ENCODE data around the gene FOSL2. TPM values are rescaled to one million over a fixed set of nuclear protein-coding genes. Genes with fewer than 3 reads are reported as not detected.

Gene FOSL2
- total RNA-seq, 1 experiment from 2014 or later = 50.9 TPM

DNA sequence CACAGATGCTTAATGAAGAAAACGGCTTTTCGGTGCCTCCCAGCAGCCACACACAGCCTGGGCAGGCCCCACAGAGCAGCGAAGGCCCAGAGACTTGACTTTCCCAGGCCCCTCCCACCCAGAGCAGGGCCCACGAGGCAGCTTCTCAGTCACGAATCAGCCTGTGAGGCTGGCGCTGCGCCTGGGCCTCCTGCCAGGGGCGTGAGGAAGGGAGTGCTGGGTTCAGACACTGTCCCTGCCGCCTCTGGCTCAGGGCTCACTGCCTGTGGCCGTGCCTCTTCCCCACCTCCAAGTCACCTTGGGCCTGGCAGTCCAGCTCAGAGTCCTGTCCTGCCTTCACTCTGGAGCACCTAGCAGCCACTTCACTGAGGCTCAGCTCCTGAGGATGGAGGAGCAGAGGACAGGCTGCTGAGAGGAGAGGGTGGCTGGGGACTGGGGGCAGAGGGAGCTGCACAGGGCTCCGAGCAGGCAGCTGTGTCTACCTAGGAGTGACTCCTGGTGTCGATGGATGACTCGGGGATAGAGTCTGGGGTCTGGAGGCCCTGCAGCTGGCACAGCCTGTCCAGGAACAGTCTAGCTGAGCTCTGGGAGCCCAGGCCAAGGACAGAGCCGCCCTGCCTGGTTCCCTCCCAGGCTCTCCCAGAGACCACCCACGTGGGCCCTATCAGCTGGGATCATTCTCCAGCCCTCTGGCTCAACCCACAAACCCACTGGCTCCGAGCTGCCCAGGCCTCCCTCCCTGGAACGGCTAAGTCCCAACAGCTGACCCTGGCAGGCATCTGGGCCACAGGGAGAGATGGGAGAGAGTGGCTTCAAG lies 36.4 kb upstream of the FOSL2 start:
- DNase-seq (ENCODE audit: extremely low read depth, low read depth) = no peak

- no peak for DNase-seq (ENCODE audit: extremely low read depth, low read depth)
Observed at GRCh38 chr2:28357055-28357454, 35.6 kb upstream of the FOSL2 start.

DNA sequence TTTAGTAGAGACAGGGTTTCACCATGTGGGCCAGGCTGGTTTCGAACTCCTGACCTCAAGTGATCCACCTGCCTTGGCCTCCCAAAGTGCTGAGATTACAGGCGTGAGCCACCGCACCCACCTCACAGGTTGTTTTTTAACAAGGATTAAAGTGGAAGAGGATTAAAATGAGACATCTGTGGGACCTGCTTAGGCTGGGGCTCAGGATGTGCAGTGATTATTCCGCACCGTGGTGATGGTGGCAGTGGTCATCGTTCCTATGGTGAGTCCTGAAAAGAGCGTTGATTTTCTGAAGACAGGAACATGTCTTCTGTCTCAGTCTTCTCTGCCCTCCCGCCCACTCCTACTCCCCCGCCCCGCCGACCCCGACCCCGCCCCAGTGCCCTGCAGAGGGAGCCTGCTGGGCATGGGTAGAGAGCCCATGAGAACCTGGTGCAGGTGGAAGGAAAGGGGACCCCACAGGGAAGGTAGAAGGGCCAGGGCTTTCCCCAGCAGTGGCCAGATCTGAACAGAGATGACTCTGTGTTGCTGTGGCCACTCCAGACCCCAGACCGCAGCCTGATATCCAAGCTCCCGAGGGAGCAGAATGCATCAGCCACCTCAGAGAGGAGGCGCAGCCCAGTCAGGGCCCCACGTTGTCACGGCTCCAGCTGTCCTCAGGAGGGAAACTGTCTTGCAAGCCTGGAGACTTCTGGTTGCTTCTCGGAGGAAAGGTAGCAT lies 34.5 kb upstream of the FOSL2 start:
- no peak for DNase-seq (ENCODE audit: extremely low read depth, low read depth)

GRCh38 chr2:28358668-28359201 lies 33.9 kb upstream of the FOSL2 start:
- DNase-seq (ENCODE audit: extremely low read depth, low read depth) = no peak

- no peak for DNase-seq (ENCODE audit: extremely low read depth, low read depth)
Observed at GRCh38 chr2:28359222-28360057, 33.2 kb upstream of the FOSL2 start.

GRCh38 chr2:28360058-28360717 lies 32.5 kb upstream of the FOSL2 start:
- DNase-seq (ENCODE audit: extremely low read depth, low read depth) = no peak

- no peak for DNase-seq (ENCODE audit: extremely low read depth, low read depth)
Observed at GRCh38 chr2:28360718-28361293, 31.9 kb upstream of the FOSL2 start.

DNA sequence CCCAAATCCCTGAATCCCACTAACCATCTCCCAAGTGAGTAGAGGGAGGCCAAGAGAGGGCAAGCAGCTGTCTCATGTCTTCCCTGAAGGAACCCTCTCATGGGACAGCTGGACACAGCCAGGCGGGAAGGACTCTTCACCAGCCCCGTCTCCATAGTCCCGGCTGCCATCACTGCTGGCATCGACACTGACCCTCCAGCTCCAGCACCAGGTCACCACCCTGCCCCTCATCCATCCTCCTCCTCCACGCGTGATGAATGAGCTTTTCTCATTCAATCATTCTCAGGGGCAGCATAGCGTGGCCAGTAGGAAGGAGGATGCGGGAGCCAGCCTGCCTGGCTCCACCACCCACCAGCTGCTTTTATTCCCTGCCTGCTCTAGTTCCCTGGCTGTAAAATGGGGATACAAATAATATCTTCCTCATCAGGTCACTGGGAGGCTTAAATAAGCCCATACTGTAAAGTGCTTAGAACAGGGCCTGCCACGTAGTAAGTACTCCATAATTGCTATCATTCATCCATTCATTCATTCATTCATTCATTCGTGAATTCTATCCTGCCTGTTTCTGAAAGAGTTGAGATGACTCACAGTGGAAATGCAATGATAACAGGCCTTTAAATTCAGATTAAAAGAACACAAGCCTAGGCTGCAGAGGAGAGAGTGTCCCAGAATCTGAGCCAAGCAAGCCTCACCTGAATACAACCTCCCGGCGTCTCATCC lies 30.5 kb upstream of the FOSL2 start:
- DNase-seq (ENCODE audit: extremely low read depth, low read depth) = no peak

GRCh38 chr2:28362991-28363521 lies 29.6 kb upstream of the FOSL2 start:
- DNase-seq (ENCODE audit: extremely low read depth, low read depth) = no peak

DNA sequence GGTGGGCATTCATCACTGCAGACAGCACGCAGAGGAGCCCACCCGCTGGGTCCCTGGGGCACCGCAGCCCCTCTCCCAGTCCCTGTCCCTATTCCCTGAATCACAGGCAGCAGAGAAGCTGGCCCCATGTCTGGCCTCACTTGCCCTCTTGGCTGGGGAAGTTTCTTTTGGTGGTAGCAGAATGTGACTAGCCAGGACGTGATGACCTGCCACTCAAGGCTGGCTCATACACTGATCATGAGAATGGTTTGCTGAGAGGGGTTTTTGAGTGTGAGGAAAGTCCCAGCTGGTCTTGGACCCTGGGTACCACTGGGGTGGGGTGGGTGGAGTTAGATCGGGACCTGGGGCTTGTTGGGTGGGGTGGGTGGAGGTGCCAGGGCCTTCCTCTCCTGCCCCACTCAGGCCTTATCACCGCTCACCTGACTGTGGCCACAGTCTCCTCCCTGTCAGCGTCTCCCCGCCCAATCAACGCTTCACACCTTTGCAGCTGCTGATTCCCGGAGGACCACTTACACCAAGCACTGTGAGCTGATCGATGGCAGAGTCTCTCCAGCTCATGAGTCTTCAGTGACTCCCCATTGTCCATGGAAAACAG lies 28.9 kb upstream of the FOSL2 start:
- no peak for DNase-seq (ENCODE audit: extremely low read depth, low read depth)

- DNase-seq (ENCODE audit: extremely low read depth, low read depth) = no peak
Observed at GRCh38 chr2:28364610-28365009, 28.0 kb upstream of the FOSL2 start.

GRCh38 chr2:28365158-28365557 lies 27.5 kb upstream of the FOSL2 start:
- no peak for DNase-seq (ENCODE audit: extremely low read depth, low read depth)

DNA sequence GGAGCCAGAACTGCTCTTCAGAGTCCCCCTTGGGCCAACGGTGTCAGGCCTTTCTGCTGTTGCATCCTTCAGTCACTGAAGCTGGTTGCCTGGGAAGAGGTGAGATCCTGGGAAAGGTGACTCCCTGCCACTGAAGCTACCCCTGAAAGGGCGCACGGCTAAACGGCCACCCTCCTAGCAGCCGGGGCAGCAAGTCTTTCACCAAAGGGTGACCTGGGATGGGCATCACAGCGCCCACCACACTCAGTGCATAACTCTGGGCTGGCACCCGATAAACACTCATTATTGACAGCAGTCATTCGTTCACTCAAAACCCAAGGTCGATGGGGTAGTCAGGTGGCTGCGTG lies 26.5 kb upstream of the FOSL2 start:
- no peak for DNase-seq (ENCODE audit: extremely low read depth, low read depth)

DNA sequence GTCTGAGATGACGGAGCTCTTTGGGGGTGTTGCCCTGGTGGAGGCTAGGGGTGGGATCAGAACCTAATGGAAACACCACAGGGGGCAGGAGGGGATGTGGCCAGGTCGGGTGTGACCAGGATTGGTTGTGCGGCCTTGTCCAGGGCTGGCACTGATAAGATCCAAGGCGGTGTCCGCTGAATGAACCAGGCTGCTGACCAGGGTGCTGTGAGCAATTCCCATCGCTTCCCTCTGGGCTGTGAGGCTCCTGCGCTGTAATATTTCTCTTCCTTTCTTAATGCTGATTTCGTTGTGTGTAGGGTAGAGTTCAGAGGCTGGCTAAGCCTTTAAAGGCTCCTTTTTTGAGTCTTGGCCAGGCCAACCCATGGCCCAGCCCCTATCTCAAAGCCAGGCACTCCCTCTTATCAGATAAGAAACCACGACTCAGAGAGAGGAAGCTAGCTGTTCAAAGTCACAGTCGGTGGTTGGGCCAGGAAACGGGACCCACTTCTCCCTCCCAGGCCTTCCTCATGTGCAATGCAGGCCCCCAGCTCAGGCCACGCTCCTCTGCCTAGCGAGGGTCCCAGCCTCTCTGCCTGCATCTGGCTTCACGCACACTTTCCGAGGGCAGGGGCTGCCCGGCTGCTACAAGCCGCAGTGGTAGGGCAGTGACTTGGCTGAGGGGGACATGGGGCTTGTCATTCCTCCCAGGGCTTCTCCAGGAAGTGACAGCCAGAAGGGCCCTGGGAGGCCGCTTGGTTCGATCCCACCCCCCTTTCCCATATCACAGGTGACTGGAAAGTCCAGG lies 26.0 kb upstream of the FOSL2 start:
- no peak for DNase-seq (ENCODE audit: extremely low read depth, low read depth)

GRCh38 chr2:28367667-28368356 lies 24.8 kb upstream of the FOSL2 start:
- no peak for DNase-seq (ENCODE audit: extremely low read depth, low read depth)

GRCh38 chr2:28368357-28368798 lies 24.3 kb upstream of the FOSL2 start:
- no peak for DNase-seq (ENCODE audit: extremely low read depth, low read depth)

DNA sequence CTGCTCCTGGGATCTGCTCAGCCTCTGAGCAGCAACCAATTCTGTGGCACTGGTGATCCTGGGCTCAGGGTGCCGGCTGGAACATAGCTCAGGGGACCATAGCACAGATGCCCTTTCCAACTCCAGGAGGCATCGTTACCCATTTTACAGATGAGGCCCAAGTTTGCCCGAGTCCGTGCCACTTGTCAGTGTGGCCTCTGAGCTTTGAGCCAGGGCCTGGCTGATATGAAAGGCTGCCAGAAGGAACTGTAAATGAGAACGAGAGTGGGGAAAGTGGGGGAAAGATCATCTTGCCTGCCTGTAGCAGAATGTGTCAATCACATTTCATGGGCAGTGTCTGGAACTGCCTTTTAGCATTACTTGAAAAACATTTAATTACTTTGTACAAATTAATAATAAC lies 23.3 kb upstream of the FOSL2 start:
- no peak for DNase-seq (ENCODE audit: extremely low read depth, low read depth)

Measured in NCI-H460 (cell line).